Chondrocyte (in vitro differentiated cells): ENCODE results near the gene MATCAP1. TPM values are rescaled to one million over a fixed set of nuclear protein-coding genes. Genes with fewer than 3 reads are reported as not detected.

Experiments
- DNase-seq: peaks from one replicate; pipeline ENCODE4 v3.0.0; 2021; ENCODE audit warnings: mixed read lengths, low spot score
- H3K27ac Mint-ChIP-seq: one replicate; pipeline ENCODE4 v1.8.0; 2021; ENCODE audit warnings: mild to moderate bottlenecking, moderate library complexity, mixed read lengths; ENCODE audit not compliant: unreplicated experiment
- H3K27me3 Mint-ChIP-seq: 2 replicates; pipeline ENCODE4 v1.8.0; 2021; ENCODE audit warnings: low read depth, mixed read lengths
- H3K36me3 Mint-ChIP-seq: 2 replicates; pipeline ENCODE4 v1.8.0; 2021; ENCODE audit warnings: low read depth, mixed read lengths
- H3K4me1 Mint-ChIP-seq: 2 replicates; pipeline ENCODE4 v1.8.0; 2021; ENCODE audit warnings: low read depth, mild to moderate bottlenecking, mixed read lengths
- H3K4me3 Mint-ChIP-seq: one replicate; pipeline ENCODE4 v1.8.0; 2021; ENCODE audit warnings: mild to moderate bottlenecking, moderate library complexity, mixed read lengths; ENCODE audit not compliant: unreplicated experiment
- H3K9me3 Mint-ChIP-seq: 2 replicates; pipeline ENCODE4 v1.8.0; 2021; ENCODE audit warnings: low read depth, mixed read lengths
- CTCF ChIP-seq: fragments of 200-600 bp; sonication (generic); IDR thresholded peaks from 2 replicates; pipeline ENCODE4 v1.5.0; 2021; ENCODE audit warnings: antibody characterized with exemption, mild to moderate bottlenecking, moderate library complexity
- total RNA-seq: library from RNA; stranded (reverse); gene quantifications from 3 replicates; pipeline ENCODE4 v1.2.1, GENCODE V29; 2021

The MATCAP1 gene
- total RNA-seq, 1 donor from 2014 or later = 29.9 TPM

- Mint-ChIP-seq H3K4me3 (no peak overlapping the region), H3K9me3 (no peaks in the 10 kb centered on the region), H3K4me1 (no peaks in the 10 kb centered on the region), H3K36me3 (peaks cover 8% of the 10 kb centered on the region), H3K27me3 (no peaks in the 10 kb centered on the region), H3K27ac (no peak overlapping the region)
- no peak for DNase-seq
- no peak for TF ChIP-seq CTCF
These were observed 33.1 kb upstream of the MATCAP1 start for GRCh38 chr16:67216612-67217490.

- Mint-ChIP-seq H3K4me1 (no peaks in the 10 kb centered on the region), H3K36me3 (peaks cover 8% of the 10 kb centered on the region), H3K27ac (no peak overlapping the region), H3K9me3 (no peaks in the 10 kb centered on the region), H3K4me3 (no peak overlapping the region), H3K27me3 (no peaks in the 10 kb centered on the region)
- no peak for DNase-seq
- no peak for TF ChIP-seq CTCF
These were observed 31.9 kb upstream of the MATCAP1 start for GRCh38 chr16:67215706-67216105.

GRCh38 chr16:67213197-67214019 is 29.6 kb upstream of the MATCAP1 start:
- Mint-ChIP-seq H3K4me1 (no peaks in the 10 kb centered on the region), H3K27ac (no peak overlapping the region), H3K9me3 (no peaks in the 10 kb centered on the region), H3K36me3 (peaks cover 8% of the 10 kb centered on the region), H3K4me3 (no peak overlapping the region), H3K27me3 (no peaks in the 10 kb centered on the region)
- DNase-seq = no peak
- TF ChIP-seq CTCF = no peak

- H3K27me3 Mint-ChIP-seq = no peaks in the 10 kb centered on the region
- no peak overlapping the region for H3K4me3 Mint-ChIP-seq
These were observed 29.0 kb upstream of the MATCAP1 start for GRCh38 chr16:67212766-67213165.

More at GRCh38 chr16:67212766-67213165, 29.0 kb upstream of the MATCAP1 start:
- Mint-ChIP-seq H3K9me3 (no peaks in the 10 kb centered on the region), H3K27ac (no peak overlapping the region), H3K36me3 (peaks cover 8% of the 10 kb centered on the region), H3K4me1 (peaks cover 3% of the 10 kb centered on the region)
- TF ChIP-seq CTCF = no peak
- DNase-seq = no peak
